VCaP (cell line): Measurements from ENCODE around the gene RNF180.
"Not testable (repeated sequence)": the region's sequence is repeated elsewhere in the genome, so short reads cannot be mapped to it uniquely, and the experiment has no call there.

Source experiments
- H3K27ac ChIP-seq: fragments of 450-650 bp; 2 replicates; pipeline ENCODE4 v1.5.1; 2017
- CTCF ChIP-seq: fragments of 450-650 bp; conservative IDR thresholded peaks from 2 replicates; pipeline ENCODE4 v1.5.1; 2017; ENCODE audit warnings: mild to moderate bottlenecking, moderate library complexity

RNF180 gene

GRCh38 chr5:64221911-64222310, 56.3 kb downstream of the RNF180 start:
- no peak for TF ChIP-seq CTCF
- no peak overlapping the region for H3K27ac ChIP-seq

GRCh38 chr5:64225286-64225981, 59.8 kb downstream of the RNF180 start:
- not testable (repeated sequence) for H3K27ac ChIP-seq

GRCh38 chr5:64227131-64227537, 61.5 kb downstream of the RNF180 start:
- not testable (repeated sequence) for H3K27ac ChIP-seq

GRCh38 chr5:64229163-64229774, 63.6 kb downstream of the RNF180 start:
- no peak overlapping the region for H3K27ac ChIP-seq
- TF ChIP-seq CTCF, result peak; percentile 79

- H3K27ac ChIP-seq, result no peak overlapping the region
- TF ChIP-seq CTCF, result no peak
Observed at GRCh38 chr5:64260756-64261155, 95.1 kb downstream of the RNF180 start.

GRCh38 chr5:64269164-64269563, 103.5 kb downstream of the RNF180 start:
- TF ChIP-seq CTCF, result no peak

GRCh38 chr5:64273276-64273675, 107.6 kb downstream of the RNF180 start:
- no peak for TF ChIP-seq CTCF
- no peak overlapping the region for H3K27ac ChIP-seq

More at GRCh38 chr5:64269164-64269563, 103.5 kb downstream of the RNF180 start:
- no peak overlapping the region for H3K27ac ChIP-seq

GRCh38 chr5:64285188-64286130, 119.8 kb downstream of the RNF180 start:
- TF ChIP-seq CTCF, result no peak
- no peak overlapping the region for H3K27ac ChIP-seq
